Tibial nerve (tissue), 4 donors: Measurements from ENCODE around the gene ERG28. TPM values are rescaled to one million over a fixed set of nuclear protein-coding genes. Genes with fewer than 3 reads are reported as not detected.

Source experiments
- DNase-seq, 2 donors: peaks; one replicate each; pipeline ENCODE4 v3.0.0-alpha.2; 2019; ENCODE audit warnings: low spot score in 2 of 2
- H3K27ac ChIP-seq, 4 donors: fragments of 200-600 bp; sonication (generic) in 3 of 4; one replicate each; pipeline ENCODE4 v1.5.1; 2017 to 2019; ENCODE audit warnings: mild to moderate bottlenecking in 1 of 4
- H3K27me3 ChIP-seq, 2 donors: fragments of 200-600 bp; sonication (generic) in 1 of 2; one replicate each; pipeline versions ENCODE4 v1.5.1 to v1.6.0; 2017 to 2019
- H3K36me3 ChIP-seq, 3 donors: fragments of 200-600 bp; sonication (generic); one replicate each; pipeline ENCODE4 v1.5.1; 2018 to 2019
- H3K4me1 ChIP-seq, 4 donors: fragments of 200-600 bp; sonication (generic) in 3 of 4; one replicate each; pipeline ENCODE4 v1.5.1; 2017 to 2019
- H3K4me3 ChIP-seq, 4 donors: fragments of 200-600 bp; sonication (generic) in 3 of 4; one replicate each; pipeline ENCODE4 v1.5.1; 2017 to 2019; ENCODE audit warnings: mild to moderate bottlenecking in 1 of 4, moderate library complexity in 1 of 4
- H3K9me3 ChIP-seq, 4 donors: fragments of 200-600 bp; sonication (generic) in 3 of 4; one replicate each; pipeline ENCODE4 v1.5.1; 2017 to 2019
- EP300 ChIP-seq, 2 donors: sonication (generic); formaldehyde crosslinking; IDR thresholded peaks; one replicate each; pipeline ENCODE4 v1.6.1; 2017; ENCODE audit warnings: antibody characterized with exemption in 2 of 2, mild to moderate bottlenecking in 1 of 2
- POLR2A ChIP-seq, 2 donors: fragments of 450-650 bp; IDR thresholded peaks; one replicate each; pipeline ENCODE4 v1.6.1; 2017; ENCODE audit warnings: antibody characterized with exemption in 2 of 2, mild to moderate bottlenecking in 2 of 2, moderate library complexity in 2 of 2
- WGBS, 2 donors: methylation state at CpG; one replicate each; pipeline ENCODE4 v1.1.5; 2018; 5-methylcytosine and 5-hydroxymethylcytosine counted together
- total RNA-seq, 4 donors: library from RNA; depleted of rRNA; stranded (reverse); fragments of >200 nt; gene quantifications; one replicate each; pipeline ENCODE4 v1.1.0, GENCODE V29; 2016
- TF ChIP-seq, protein P1 (sequence below), 5 experiments: fragments of 200-600 bp in 3 of 5; fragments of 450-650 bp in 2 of 5; sonication (generic) in 3 of 5; IDR thresholded peaks; one replicate each; pipeline ENCODE4 v1.5.1; 2016 to 2019; ENCODE audit warnings: antibody characterized with exemption in 5 of 5, mild to moderate bottlenecking in 3 of 5, moderate library complexity in 2 of 5

The ERG28 gene
- total RNA-seq, 4 donors from 2014 or later, result 4.5 to 7.6 (median 5.1) TPM

DNA sequence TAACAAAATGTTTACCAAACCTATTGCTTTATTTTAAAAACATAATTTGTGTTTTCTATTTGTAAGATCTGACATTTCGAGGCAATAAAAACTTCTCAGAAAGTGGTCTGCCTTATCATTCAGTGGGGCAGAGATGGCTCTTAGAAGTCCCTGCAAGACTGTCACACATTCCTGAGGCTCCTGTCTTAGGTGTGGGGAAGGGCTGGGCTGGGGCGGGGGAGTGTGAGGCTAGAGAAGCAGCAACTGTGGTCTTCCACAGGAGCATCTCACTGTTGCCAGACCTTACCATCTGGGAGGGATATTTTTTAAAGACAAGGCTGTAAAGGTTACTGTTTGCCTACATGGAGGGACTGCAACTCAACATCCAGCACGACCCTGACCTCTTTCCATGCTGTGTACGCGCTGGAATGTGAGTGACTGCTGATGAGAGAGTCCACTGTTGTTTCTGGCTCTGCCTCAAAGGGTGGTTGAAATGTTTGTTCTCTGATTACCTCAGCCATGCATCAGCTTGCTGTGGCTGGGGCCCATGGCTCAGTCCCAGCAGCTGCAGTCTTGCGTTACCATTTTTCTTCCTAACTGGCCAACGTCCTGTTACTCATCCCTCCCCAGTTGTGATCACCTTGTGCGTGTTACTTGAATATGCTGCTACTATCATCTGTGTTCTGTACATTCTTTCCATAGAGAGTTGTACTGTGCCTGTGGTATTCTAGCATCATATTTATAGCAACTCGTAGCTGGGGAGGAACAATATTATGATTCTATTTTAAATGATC lies 12.4 kb downstream of the ERG28 start:
- Histone ChIP-seq H3K27me3 (no peaks in the 10 kb centered on the region), H3K36me3 (peaks cover 0 to 70% (median 9%) of the 10 kb centered on the region in 3 donors), H3K27ac (peak overlapping the region in 2 of 4 donors; percentile 66 to 73), H3K9me3 (no peaks in the 10 kb centered on the region), H3K4me3 (no peak overlapping the region), H3K4me1 (peaks cover 0 to 39% (median 23%) of the 10 kb centered on the region in 4 donors)
- TF ChIP-seq, protein P1, sequence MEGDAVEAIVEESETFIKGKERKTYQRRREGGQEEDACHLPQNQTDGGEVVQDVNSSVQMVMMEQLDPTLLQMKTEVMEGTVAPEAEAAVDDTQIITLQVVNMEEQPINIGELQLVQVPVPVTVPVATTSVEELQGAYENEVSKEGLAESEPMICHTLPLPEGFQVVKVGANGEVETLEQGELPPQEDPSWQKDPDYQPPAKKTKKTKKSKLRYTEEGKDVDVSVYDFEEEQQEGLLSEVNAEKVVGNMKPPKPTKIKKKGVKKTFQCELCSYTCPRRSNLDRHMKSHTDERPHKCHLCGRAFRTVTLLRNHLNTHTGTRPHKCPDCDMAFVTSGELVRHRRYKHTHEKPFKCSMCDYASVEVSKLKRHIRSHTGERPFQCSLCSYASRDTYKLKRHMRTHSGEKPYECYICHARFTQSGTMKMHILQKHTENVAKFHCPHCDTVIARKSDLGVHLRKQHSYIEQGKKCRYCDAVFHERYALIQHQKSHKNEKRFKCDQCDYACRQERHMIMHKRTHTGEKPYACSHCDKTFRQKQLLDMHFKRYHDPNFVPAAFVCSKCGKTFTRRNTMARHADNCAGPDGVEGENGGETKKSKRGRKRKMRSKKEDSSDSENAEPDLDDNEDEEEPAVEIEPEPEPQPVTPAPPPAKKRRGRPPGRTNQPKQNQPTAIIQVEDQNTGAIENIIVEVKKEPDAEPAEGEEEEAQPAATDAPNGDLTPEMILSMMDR (IDR thresholded peaks at IDR 0.05), result no peak
- TF ChIP-seq EP300 (IDR thresholded peaks at IDR 0.05), result peak in 1 of 2 donors; percentile 75
- 35 to 37% methylated on average over 9 of the region's 9 CpGs for WGBS, 2 donors
- peak; percentile 47 to 52 for DNase-seq

DNA sequence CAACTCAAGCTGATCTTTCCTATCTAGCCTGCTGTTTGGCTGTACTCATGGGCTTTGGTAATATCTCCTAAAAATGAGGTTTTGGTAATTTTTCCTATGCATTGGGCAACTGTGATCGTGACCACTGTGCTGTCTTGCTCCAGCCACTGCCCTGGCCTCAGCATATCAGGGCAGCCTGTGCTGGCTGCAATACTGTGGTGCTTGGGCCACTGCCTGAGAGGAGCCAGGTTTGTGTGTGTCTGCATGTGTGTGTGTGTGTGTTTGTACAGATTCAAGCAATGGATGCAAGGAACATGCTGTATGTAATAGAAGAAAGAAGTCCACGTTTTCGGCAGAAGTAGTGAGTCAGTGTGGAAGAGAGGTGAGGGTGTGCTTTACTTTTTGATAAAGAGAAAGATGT lies 13.0 kb downstream of the ERG28 start:
- DNase-seq, result peak in 1 of 2 donors; percentile 35
- Histone ChIP-seq H3K27me3 (no peaks in the 10 kb centered on the region), H3K4me3 (no peak overlapping the region), H3K4me1 (peaks cover 0 to 38% (median 23%) of the 10 kb centered on the region in 4 donors), H3K27ac (peak overlapping the region in 2 of 4 donors; percentile 66 to 73), H3K9me3 (no peaks in the 10 kb centered on the region), H3K36me3 (peaks cover 0 to 68% (median 9%) of the 10 kb centered on the region in 3 donors)
- WGBS, 2 donors, result 67 to 68% methylated on average over 3 of the region's 3 CpGs
- peak in 1 of 2 donors; percentile 48 for TF ChIP-seq EP300 (IDR thresholded peaks at IDR 0.05)
- TF ChIP-seq, protein P1 (IDR thresholded peaks at IDR 0.05), result no peak

GRCh38 chr14:75646762-75647161 lies 13.9 kb downstream of the ERG28 start:
- Histone ChIP-seq H3K36me3 (peaks cover 0 to 67% (median 9%) of the 10 kb centered on the region in 3 donors), H3K27ac (peak overlapping the region; percentile 45 to 73 (median 60)), H3K4me3 (no peak overlapping the region), H3K9me3 (no peaks in the 10 kb centered on the region), H3K27me3 (no peaks in the 10 kb centered on the region), H3K4me1 (peaks cover 0 to 38% (median 23%) of the 10 kb centered on the region in 4 donors)
- WGBS, 2 donors, result 75 to 78% methylated on average over 6 of the region's 6 CpGs
- TF ChIP-seq POLR2A (IDR thresholded peaks at IDR 0.05), result no peak
- TF ChIP-seq EP300 (IDR thresholded peaks at IDR 0.05), result peak in 1 of 2 donors; percentile 61
- TF ChIP-seq, protein P1 (IDR thresholded peaks at IDR 0.05), result no peak
- DNase-seq, result peak; percentile 69 to 79

DNA sequence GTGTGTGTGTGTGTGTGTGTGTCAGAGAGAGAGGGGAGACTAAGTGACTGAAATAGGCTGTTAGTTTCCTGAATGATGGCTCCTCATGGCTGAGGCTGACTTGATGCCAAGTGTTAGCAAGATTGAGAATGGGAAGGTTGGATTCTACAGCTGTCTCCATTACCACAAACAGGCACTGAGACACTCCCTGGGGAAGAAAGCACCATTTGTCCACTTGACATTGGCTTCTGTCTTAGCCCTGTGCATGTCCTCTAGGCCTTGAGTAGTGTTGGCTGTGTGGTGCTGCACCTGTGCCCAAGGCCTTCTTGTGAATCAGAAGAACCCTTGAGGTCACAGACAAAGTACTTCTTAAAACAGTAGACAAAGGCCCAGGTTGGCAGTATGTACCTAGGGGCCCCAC lies 15.6 kb downstream of the ERG28 start:
- no peak for DNase-seq
- peak overlapping the region in 2 of 4 donors; percentile 66 to 73 for H3K27ac ChIP-seq
- no peak overlapping the region for H3K4me3 ChIP-seq
- no peaks in the 10 kb centered on the region for H3K27me3 ChIP-seq
- H3K4me1 ChIP-seq, result peaks cover 0 to 38% (median 23%) of the 10 kb centered on the region in 4 donors
- H3K9me3 ChIP-seq, result no peaks in the 10 kb centered on the region
- H3K36me3 ChIP-seq, result peaks cover 0 to 65% (median under 1%) of the 10 kb centered on the region in 3 donors
- TF ChIP-seq, protein P1 (IDR thresholded peaks at IDR 0.05), result no peak
- TF ChIP-seq EP300 (IDR thresholded peaks at IDR 0.05), result no peak
- no peak for TF ChIP-seq POLR2A (IDR thresholded peaks at IDR 0.05)

DNA sequence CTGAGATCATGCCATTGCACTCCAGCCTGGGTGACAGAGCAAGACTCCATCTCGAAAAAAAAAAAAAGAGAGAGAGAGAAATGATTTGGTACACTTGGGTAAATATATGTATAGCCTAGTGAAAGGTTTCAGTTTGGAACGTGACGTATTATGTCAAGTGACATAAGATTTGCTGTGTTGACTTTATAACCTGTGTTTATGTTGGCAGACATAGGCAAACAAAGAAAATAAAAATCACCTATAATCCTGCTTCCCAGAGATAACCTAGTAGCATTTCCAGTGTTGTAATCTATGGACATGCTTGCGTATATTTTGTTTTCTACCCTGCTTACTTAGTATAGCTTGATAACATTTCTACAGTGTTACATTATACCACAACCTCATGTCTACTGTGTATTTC lies 16.7 kb downstream of the ERG28 start:
- Histone ChIP-seq H3K4me1 (peaks cover 0 to 38% (median 23%) of the 10 kb centered on the region in 4 donors), H3K36me3 (peaks cover 0 to 65% (median 0%) of the 10 kb centered on the region in 3 donors), H3K4me3 (no peak overlapping the region), H3K27ac (no peak overlapping the region), H3K27me3 (no peaks in the 10 kb centered on the region), H3K9me3 (no peaks in the 10 kb centered on the region)
- TF ChIP-seq EP300 (IDR thresholded peaks at IDR 0.05) (no peak), POLR2A (IDR thresholded peaks at IDR 0.05) (no peak)
- TF ChIP-seq, protein P1 (IDR thresholded peaks at IDR 0.05), result no peak
- DNase-seq, result no peak
- WGBS, 2 donors, result 63 to 67% methylated on average over 4 of the region's 4 CpGs
